ENCODE measurements around the gene ARRDC4. TPM values are rescaled to one million over a fixed set of nuclear protein-coding genes. Genes with fewer than 3 reads are reported as not detected.

The ARRDC4 gene
- total and polyA plus RNA-seq, 2 of the 8 experiments (the other 6 are each of a cell fraction or from before 2014, with no cell fraction given), result 3.5 to 3.8 TPM

DNA sequence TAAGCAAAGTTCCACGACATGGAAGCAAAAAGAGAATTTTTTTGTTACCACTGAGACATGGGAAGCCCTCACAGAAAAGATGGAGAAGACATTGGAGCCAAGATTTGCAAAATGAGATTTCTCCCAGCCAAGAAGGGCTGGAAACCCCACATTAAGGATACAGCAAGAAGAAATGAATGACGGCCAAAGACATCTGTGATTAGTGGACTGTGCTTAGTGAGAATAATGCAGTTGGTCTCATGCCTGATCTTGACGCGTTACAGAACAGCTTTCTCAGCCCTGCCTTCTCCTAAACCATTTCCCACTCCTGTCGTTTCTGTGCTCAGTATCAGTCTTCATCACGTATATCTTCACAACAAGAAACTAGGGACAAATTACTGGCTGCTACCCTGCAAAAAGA is 45.8 kb upstream of the ARRDC4 start:
- H2BK15ac ChIP-seq (ENCODE audit: low read length), result no peak overlapping the region
- H3K27ac ChIP-seq (ENCODE audit: low read depth, low read length), result no peak overlapping the region
- no peak overlapping the region for H4K5ac ChIP-seq (ENCODE audit: insufficient read length, low read depth, low read length)
- H3K79me2 ChIP-seq (ENCODE audit: control insufficient read depth in 1 of 2, insufficient read depth in 2 of 2, low read length in 2 of 2), result no peaks in the 10 kb centered on the region
- POLR2A ChIA-PET (ENCODE audit: partially characterized antibody), result no interaction called here
- no peak overlapping the region for H2BK5ac ChIP-seq (ENCODE audit: low read depth, low read length)
- no peak overlapping the region for H2BK12ac ChIP-seq (ENCODE audit: low read depth, low read length)
- H3K9me3 ChIP-seq (ENCODE audit: insufficient read depth in 2 of 2, low read depth in 1 of 2, low read length in 1 of 2), result no peaks in the 10 kb centered on the region
- H3K18ac ChIP-seq (ENCODE audit: extremely low read depth, low read length), result no peak overlapping the region
- no peaks in the 10 kb centered on the region for H4K20me1 ChIP-seq (replicated peaks in 1 of 2; ENCODE audit: control insufficient read depth in 1 of 2, insufficient read depth in 2 of 2, low read length in 2 of 2)
- no peak for TF ChIP-seq NANOG (IDR thresholded peaks at IDR 0.05; ENCODE audit: insufficient read depth, low read depth, low read length, poor library complexity, severe bottlenecking)
- no peak for TF ChIP-seq RFX5 (IDR thresholded peaks at IDR 0.05; ENCODE audit: borderline replicate concordance, low read depth, low read length)
- no peak for TF ChIP-seq KDM1A (IDR thresholded peaks at IDR 0.05; ENCODE audit: borderline replicate concordance, low read length)
- no peak for TF ChIP-seq POLR2AphosphoS5 (IDR thresholded peaks at IDR 0.05; ENCODE audit: low read depth, low read length)
- TF ChIP-seq MAFK (IDR thresholded peaks at IDR 0.05; ENCODE audit: low read depth, low read length), result no peak
- no peak for TF ChIP-seq ASH2L (IDR thresholded peaks at IDR 0.05; ENCODE audit: low read length)
- no peak overlapping the region for H3K4me2 ChIP-seq (ENCODE audit: insufficient read depth in 1 of 2, low read depth in 2 of 2, low read length in 2 of 2)
- CTCF ChIA-PET (ENCODE audit: partially characterized antibody), result interaction anchor here (1.0 to 1.1 kb wide), 2 partner anchors 15 to 17 kb away, joined by 3 to 4 read pairs; no protein-coding TSS in a partner anchor
- H3K4me1 ChIP-seq (replicated peaks in 1 of 4; ENCODE audit: control insufficient read depth in 3 of 4, insufficient read depth in 4 of 4, low read length in 3 of 4), result no peaks in the 10 kb centered on the region
- no peak overlapping the region for H2BK120ac ChIP-seq (replicated peaks; ENCODE audit: low read depth, low read length)
- no peak overlapping the region for H3K56ac ChIP-seq (replicated peaks; ENCODE audit: insufficient read length, low read depth, low read length)
- H3K36me3 ChIP-seq (ENCODE audit: control insufficient read depth in 2 of 4, insufficient read depth in 4 of 4, low read length in 3 of 4), result no peaks in the 10 kb centered on the region
- no peak overlapping the region for H3K23ac ChIP-seq (ENCODE audit: insufficient read length)
- H2BK20ac ChIP-seq (ENCODE audit: low read length), result no peak overlapping the region
- FAIRE-seq (no peak), DNase-seq (ENCODE audit: low read depth in 1 of 2, low spot score in 2 of 2) (no peak)
- no peak overlapping the region for H2AFZ ChIP-seq (ENCODE audit: low read length)
- H3K79me1 ChIP-seq (ENCODE audit: low read depth, low read length), result no peaks in the 10 kb centered on the region
- H4K8ac ChIP-seq (ENCODE audit: extremely low read depth, insufficient read depth, low read length), result no peak overlapping the region
- no peaks in the 10 kb centered on the region for H3K23me2 ChIP-seq (ENCODE audit: low read depth, low read length)
- H3K4me3 ChIP-seq (ENCODE audit: extremely low read depth in 1 of 4, insufficient read depth in 2 of 4, low read depth in 3 of 4, low read length in 4 of 4), result no peak overlapping the region
- no peak overlapping the region for H3K14ac ChIP-seq (ENCODE audit: insufficient read length)
- H4K91ac ChIP-seq (replicated peaks; ENCODE audit: insufficient read length, low read length), result no peak overlapping the region
- H3K4ac ChIP-seq (replicated peaks; ENCODE audit: insufficient read length, low read depth, low read length), result no peak overlapping the region
- WGBS, 2 experiments (ENCODE audit: extremely low coverage in 1 of 2, insufficient coverage in 1 of 2, insufficient read length in 1 of 2, insufficient replicate concordance in 2 of 2, low coverage in 1 of 2, low lambda C conversion rate in 2 of 2, missing lambda C conversion rate in 1 of 2), result 94% methylated on average over 6 of the region's 6 CpGs; no CpG with 5 or more reads in 1 of the 2 experiments
- no peak overlapping the region for H2AK5ac ChIP-seq (ENCODE audit: low read depth, low read length)
- H3K27me3 ChIP-seq (replicated peaks in 1 of 4; ENCODE audit: control insufficient read depth in 3 of 4, extremely low read depth in 1 of 4, insufficient read depth in 3 of 4, low read length in 3 of 4), result peaks cover 0 to 1% (median 0%) of the 10 kb centered on the region in 4 experiments; a peak in 1 of 7 replicates
- H3K9ac ChIP-seq (replicated peaks in 1 of 4; ENCODE audit: extremely low read depth in 1 of 4, low read depth in 3 of 4, low read length in 3 of 4), result no peak overlapping the region; a peak in 1 of 7 replicates

All from H1 (cell line).